PC-3 (cell line): Measurements from ENCODE around the gene C4orf36. TPM values are rescaled to one million over a fixed set of nuclear protein-coding genes. Genes with fewer than 3 reads are reported as not detected.

Experiments used
- ATAC-seq: fragments of 200-7000 bp; cut with Tn5 transposase; 2 replicates; pipeline ENCODE4 v1.9.1; 2020; ENCODE audit warnings: mild to moderate bottlenecking, moderate library complexity
- BruUV-seq: library from RNA; stranded (reverse); fragments of 400-500 nt; replicated peaks from 2 replicates; lab custom pipeline; 2021; lab: Mats Ljungman, UMichigan
- CTCF ChIA-PET: fragments of 300-600 bp; sonication (Branson Sonifier 250); formaldehyde crosslinking; loops from one replicate; lab custom pipeline; 2022; ENCODE audit warnings: antibody characterized with exemption; lab: Charles Lee
- POLR2A ChIA-PET: fragments of 300-600 bp; sonication (Branson Sonifier 250); formaldehyde crosslinking; loops from one replicate; lab custom pipeline; 2022; ENCODE audit warnings: antibody characterized with exemption; ENCODE audit not compliant: unreplicated experiment; lab: Charles Lee
- DNase-seq: peaks from one replicate; pipeline ENCODE4 v3.0.0-alpha.2; 2015
- H2AFZ ChIP-seq: fragments of 300-600 bp; sonication (generic); 2 replicates; pipeline ENCODE4 v1.6.0; 2016; ENCODE audit warnings: antibody characterized with exemption, low read length
- H3F3A ChIP-seq: fragments of 300-600 bp; sonication (generic); one replicate; pipeline ENCODE4 v1.6.0; 2017; ENCODE audit warnings: antibody characterized with exemption, low read length, control low read depth, mild to moderate bottlenecking; ENCODE audit not compliant: unreplicated experiment
- H3K27ac ChIP-seq: fragments of 300-600 bp; sonication (generic); 2 replicates; pipeline ENCODE4 v1.5.1; 2016; ENCODE audit warnings: mild to moderate bottlenecking, low read length
- H3K27me3 ChIP-seq: fragments of 300-600 bp; sonication (generic); 2 replicates; pipeline ENCODE4 v1.6.1; 2016; ENCODE audit warnings: low read length, mixed read lengths
- H3K36me3 ChIP-seq: fragments of 300-600 bp; sonication (generic); 2 replicates; pipeline ENCODE4 v1.6.1; 2016; ENCODE audit warnings: low read depth, mixed run types, low read length, mixed read lengths
- H3K4me1 ChIP-seq: fragments of 300-600 bp; sonication (generic); 2 replicates; pipeline ENCODE4 v1.5.1; 2016; ENCODE audit warnings: low read length; ENCODE audit not compliant: insufficient read depth
- H3K4me2 ChIP-seq: fragments of 300-600 bp; sonication (generic); 2 replicates; pipeline ENCODE4 v1.6.0; 2016; ENCODE audit warnings: low read length
- H3K4me3 ChIP-seq: fragments of 300-600 bp; sonication (generic); 2 replicates; pipeline ENCODE4 v1.5.1; 2016; ENCODE audit warnings: mild to moderate bottlenecking, low read length, mixed read lengths
- H3K79me2 ChIP-seq: fragments of 300-600 bp; sonication (generic); 2 replicates; pipeline ENCODE4 v1.6.1; 2017; ENCODE audit warnings: low read length, mixed read lengths
- H3K9ac ChIP-seq: fragments of 300-600 bp; sonication (generic); 2 replicates; pipeline ENCODE4 v1.6.0; 2016; ENCODE audit warnings: mild to moderate bottlenecking, low read length
- H3K9me2 ChIP-seq: fragments of 300-600 bp; sonication (generic); replicated peaks from 2 replicates; pipeline ENCODE4 v1.6.1; 2016; ENCODE audit warnings: mixed run types, low read length, mixed read lengths
- H3K9me3 ChIP-seq: fragments of 300-600 bp; sonication (generic); 2 replicates; pipeline ENCODE4 v1.6.1; 2016; ENCODE audit warnings: low read length, mixed read lengths
- H4K20me1 ChIP-seq: fragments of 300-600 bp; sonication (generic); 2 replicates; pipeline ENCODE4 v1.6.1; 2016; ENCODE audit warnings: low read length, mixed read lengths
- CTCF ChIP-seq: fragments of 300-600 bp; sonication (generic); conservative IDR thresholded peaks from 2 replicates; pipeline ENCODE4 v1.5.1; 2017; ENCODE audit warnings: antibody characterized with exemption, low read depth, mild to moderate bottlenecking, low read length
- EZH2 ChIP-seq: fragments of 300-600 bp; sonication (generic); IDR thresholded peaks from one replicate; pipeline ENCODE4 v1.6.1; 2017; ENCODE audit warnings: antibody characterized with exemption, mild to moderate bottlenecking, low read length; ENCODE audit not compliant: unreplicated experiment
- EZH2phosphoT487 ChIP-seq: fragments of 300-600 bp; sonication (generic); IDR thresholded peaks from 2 replicates; pipeline ENCODE4 v1.6.1; 2018; ENCODE audit warnings: mild to moderate bottlenecking, antibody characterized with exemption, low read length, borderline replicate concordance
- intact Hi-C: fragments of 100-400 bp; cut with micrococcal nuclease; formaldehyde crosslinking; loops from 2 replicates; pipeline ENCODE4 v1.9.0; 2023
- total RNA-seq: library from RNA; depleted of rRNA; stranded (reverse); fragments of >200 nt; gene quantifications from 2 replicates; pipeline ENCODE4 v1.2.3, GENCODE V29; 2014

C4orf36 gene
- total RNA-seq, 1 experiment from 2014 or later = 2.0 TPM

DNA sequence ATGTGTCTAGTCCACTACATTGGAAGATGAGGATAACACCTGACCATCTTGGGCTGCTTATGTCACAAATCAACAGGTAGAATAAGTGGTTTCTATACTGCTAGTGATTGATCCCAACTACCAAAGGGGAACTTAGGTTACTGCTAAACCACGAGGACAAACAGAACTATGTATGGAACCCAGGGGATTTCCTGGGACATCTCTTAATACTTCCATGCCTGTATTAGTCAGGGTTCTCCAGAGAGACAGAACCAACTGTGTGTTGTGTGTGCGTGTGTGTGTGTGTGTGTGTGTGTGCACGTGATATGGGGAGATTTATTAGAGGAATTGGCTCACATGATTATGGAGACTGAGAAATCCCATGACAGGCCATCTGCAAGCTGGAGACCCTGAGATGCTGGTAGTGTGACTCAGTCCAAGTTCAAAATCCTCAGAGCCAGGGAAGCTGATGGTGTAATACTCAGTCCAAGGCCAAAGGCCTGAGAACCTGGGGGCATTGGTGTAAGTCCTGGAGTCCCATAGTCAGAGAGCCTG lies 26.4 kb upstream of the C4orf36 start:
- Histone ChIP-seq H3K27ac (no peak overlapping the region), H3F3A (no peaks in the 10 kb centered on the region), H3K9ac (no peak overlapping the region), H3K27me3 (no peaks in the 10 kb centered on the region), H3K9me3 (no peaks in the 10 kb centered on the region), H2AFZ (no peak overlapping the region), H3K79me2 (no peaks in the 10 kb centered on the region), H3K4me1 (no peaks in the 10 kb centered on the region), H3K9me2 (no peaks in the 10 kb centered on the region), H3K4me3 (no peak overlapping the region), H4K20me1 (no peaks in the 10 kb centered on the region), H3K36me3 (no peaks in the 10 kb centered on the region), H3K4me2 (no peak overlapping the region)
- POLR2A ChIA-PET = no interaction called here
- intact Hi-C loops = no loop called here
- no TSS peak for BruUV-seq
- TF ChIP-seq CTCF (no peak), EZH2phosphoT487 (no peak), EZH2 (no peak)
- CTCF ChIA-PET = no interaction called here
- ATAC-seq (no peak), DNase-seq (no peak)

GRCh38 chr4:86917212-86918039 lies 25.2 kb upstream of the C4orf36 start:
- CTCF ChIA-PET = no interaction called here
- intact Hi-C loops = no loop called here
- POLR2A ChIA-PET = no interaction called here

More at GRCh38 chr4:86917212-86918039, 25.2 kb upstream of the C4orf36 start:
- TF ChIP-seq CTCF = no peak
- no peaks in the 10 kb centered on the region for H3K36me3 ChIP-seq
- H3K9ac ChIP-seq = no peak overlapping the region
- H2AFZ ChIP-seq = no peak overlapping the region
- ATAC-seq (no peak), DNase-seq (no peak)
- H3K4me3 ChIP-seq = no peak overlapping the region
- no peaks in the 10 kb centered on the region for H3K9me2 ChIP-seq
- H3K4me2 ChIP-seq = no peak overlapping the region
- H3K9me3 ChIP-seq = no peaks in the 10 kb centered on the region
- H3K79me2 ChIP-seq = no peaks in the 10 kb centered on the region
- H3F3A ChIP-seq = no peaks in the 10 kb centered on the region
- H3K27ac ChIP-seq = no peak overlapping the region
- H4K20me1 ChIP-seq = no peaks in the 10 kb centered on the region
- H3K27me3 ChIP-seq = no peaks in the 10 kb centered on the region
- BruUV-seq = no TSS peak
- H3K4me1 ChIP-seq = no peaks in the 10 kb centered on the region
